ENCODE data around the gene ATP8B3.
"Not testable (repeated sequence)": the region's sequence is repeated elsewhere in the genome, so short reads cannot be mapped to it uniquely, and the experiment has no call there.

The ATP8B3 gene

DNA sequence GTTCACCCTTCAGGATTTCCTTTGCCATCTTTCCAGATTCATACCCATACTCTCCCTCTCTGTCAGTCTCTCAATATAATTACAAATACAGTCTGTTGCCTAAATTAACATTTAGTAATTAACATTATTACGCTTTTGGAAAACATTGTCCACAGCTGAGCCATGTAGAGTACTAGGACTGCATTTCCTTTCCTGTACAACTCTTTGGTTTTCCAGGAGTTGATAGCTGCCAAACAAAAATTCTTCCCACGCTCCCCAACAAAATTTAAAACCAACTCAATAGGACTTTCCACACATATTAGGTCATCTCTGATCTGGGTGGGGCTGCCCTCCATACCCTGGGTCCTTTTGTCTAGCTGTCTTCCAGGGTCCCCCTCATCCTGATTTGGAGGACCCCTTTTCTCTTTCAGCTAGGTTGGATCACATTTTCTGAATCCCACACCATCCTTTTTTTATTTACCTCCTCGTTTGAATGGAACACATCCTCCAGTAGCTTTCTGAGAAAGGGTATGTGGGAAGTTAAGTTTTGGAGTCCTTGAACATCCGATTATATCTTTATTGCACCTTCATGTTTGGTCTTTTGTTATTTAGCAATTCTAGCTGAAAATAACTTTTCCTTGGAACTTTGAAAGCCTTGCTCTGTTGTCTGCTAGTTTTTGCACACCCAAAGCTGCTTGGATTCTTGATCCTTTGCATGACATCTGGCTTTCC is 41.1 kb downstream of the ATP8B3 start:
- DNase-seq (ENCODE audit: low spot score) = no peak

DNA sequence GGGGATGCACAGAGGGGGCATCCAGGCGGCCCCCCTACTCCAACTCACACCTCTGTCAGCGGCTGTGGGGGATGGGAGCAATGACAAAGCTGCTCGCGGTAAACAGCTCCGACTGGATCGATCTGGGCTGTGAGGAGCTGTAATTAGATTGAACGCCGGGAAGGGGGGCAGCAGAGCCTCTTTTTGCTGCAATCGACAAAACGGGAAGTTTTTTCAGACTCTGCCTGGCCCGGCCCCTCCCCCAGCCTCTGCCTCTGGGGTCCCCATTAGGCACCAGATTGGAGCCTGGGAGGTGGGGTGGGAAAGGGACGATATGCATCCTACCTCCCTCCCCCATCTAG is 42.5 kb downstream of the ATP8B3 start:
- no peak for DNase-seq (ENCODE audit: low spot score)

DNA sequence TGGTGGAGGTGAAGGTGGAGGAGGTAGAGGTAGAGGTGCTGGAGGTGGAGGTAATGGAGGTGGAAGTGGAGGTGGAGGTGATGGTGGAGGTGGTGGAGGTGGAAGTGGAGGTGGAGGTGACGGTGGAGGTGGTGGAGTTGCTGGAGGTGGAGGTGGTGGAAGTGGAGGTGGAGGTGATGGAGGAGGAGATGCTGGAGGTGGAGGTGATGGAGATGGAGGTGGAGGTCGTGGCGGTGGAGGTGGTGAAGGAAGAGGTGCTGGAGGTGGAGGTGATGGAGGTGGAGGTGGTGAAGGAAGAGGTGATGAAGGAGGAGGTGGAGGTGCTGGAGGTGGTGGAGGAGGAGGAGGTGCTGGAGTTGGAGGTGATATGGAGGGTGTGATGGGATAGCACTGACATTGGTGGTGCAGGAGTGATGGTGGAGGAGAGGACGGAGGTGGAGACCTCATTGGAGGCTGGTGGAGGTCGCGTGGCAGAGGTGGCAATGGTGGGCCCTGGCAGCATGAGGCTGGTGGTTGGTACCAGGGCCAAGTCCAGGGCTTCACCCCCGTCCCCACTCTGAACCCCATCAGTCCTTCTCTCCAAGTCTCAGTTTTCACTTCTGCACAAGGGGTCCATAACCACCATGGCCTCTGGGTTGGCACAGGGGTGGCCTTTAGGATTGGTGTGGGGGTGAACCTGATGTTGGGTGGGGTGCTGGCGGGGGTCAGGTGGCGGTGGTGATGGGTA is 43.0 kb downstream of the ATP8B3 start:
- DNase-seq (ENCODE audit: low spot score) = no peak

DNA sequence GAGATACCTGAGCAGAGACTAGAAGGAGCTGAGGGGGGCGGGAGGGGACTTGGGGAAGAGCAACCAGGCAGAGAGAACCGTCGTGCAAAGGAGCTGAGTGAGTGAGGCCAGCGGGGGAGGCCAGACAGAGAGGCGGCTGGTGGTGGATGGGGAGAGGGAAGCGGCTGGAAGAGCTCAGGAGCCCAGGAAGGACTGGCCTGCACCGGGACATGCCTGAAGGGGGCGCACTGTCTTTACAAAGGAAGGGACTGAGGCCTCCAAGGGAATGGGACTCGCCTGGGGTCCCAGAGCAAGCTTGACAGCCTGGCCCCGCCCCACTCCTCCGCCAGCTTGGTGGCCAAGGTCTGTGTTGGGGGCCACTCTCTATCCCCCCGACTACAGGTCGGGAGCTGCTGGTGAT is 43.8 kb downstream of the ATP8B3 start:
- no peak for DNase-seq (ENCODE audit: low spot score)

DNA sequence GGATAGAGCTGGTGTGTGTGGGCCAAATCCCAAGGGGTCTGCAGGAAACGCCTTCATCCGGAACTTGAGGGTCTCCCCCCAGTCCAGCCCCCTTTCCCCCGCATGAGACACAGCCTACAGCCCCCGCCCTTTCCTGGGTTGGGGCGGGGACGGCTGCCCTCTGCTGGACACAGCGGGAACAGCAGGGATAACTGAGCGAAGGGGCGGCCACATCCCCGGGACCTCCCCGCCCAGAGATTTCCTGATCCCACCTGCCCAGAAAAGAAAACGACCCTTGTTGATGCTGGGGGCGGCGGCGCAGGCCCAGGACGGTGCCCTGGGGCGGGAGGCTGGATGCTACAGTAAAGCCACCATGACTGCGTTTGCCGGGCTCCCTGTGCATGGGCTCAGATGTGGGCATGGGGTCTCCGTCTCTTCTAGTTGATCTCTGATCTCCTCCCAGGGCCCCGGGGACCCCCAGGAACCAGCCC is 44.6 kb downstream of the ATP8B3 start:
- DNase-seq (ENCODE audit: low spot score) = peak; percentile 91

DNA sequence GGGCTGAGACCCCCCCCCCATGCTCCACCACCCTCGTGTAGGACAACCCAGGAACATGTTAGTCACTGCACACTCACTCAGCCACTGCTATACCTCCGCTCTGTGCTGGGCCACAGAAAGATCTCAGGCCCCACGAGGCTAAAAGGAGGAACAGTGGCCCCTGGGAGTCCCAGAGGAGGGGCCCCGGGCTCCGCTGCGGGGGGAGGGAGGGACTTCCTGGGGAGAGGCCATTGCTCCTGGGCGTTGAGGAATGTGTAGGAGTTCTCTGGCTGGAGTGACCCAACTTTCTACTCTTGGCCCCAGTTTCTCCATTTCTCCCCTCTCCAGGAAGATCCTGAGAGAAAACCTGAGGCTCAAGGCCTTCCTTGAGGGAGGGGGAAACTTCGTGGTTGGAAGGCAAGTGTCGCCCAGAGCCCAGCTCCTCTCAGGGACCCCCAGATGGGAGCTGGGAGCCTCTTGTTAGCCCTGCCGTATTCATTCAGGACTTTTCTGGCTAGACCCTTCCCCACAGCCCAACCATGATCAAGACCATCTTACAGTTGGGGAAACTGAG is 45.2 kb downstream of the ATP8B3 start:
- no peak for DNase-seq (ENCODE audit: low spot score)

DNA sequence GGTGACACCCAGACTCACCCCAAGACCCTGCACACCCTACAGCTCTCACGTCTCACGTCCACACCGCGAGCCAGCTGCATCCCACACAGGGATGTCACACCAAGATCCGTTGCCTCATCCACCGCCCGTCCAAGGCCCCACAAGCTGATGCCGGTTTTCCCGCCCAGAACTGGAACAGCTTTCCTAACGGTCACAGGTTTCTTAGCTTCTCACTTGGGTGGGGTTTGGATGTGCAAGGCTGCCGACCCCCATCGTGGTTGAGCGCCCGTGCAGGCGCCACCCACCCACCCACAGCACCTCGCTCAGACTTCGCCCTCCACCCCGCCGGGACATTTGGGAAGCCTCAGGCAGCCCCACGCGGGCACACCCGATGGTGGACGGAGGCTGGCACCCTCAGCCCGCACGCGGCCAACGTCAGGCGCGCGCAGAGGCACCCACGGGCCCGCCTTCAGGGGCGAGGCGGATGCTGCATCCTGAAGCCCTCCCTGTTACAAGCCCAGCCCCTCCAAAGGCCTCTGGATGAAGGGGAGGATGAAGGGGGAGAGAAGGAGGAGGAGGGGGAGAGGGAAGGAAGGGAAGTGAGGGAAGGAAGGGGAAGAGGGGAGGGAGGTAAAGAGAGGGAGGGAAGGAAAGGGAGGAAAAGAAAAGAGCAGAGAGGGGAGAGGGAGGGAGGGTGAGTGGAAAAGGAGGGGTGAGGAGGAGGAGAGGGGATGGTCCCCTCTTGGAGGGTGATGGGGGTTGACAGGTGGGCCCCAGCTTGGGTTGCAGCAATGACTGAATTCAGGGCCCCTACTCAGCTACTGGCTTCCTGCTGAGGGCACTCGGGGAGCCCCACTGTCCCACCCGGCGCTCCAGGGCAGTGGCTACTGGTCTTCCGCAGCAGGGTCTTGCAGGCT is 45.9 kb downstream of the ATP8B3 start:
- no peak for DNase-seq (ENCODE audit: low spot score)

DNA sequence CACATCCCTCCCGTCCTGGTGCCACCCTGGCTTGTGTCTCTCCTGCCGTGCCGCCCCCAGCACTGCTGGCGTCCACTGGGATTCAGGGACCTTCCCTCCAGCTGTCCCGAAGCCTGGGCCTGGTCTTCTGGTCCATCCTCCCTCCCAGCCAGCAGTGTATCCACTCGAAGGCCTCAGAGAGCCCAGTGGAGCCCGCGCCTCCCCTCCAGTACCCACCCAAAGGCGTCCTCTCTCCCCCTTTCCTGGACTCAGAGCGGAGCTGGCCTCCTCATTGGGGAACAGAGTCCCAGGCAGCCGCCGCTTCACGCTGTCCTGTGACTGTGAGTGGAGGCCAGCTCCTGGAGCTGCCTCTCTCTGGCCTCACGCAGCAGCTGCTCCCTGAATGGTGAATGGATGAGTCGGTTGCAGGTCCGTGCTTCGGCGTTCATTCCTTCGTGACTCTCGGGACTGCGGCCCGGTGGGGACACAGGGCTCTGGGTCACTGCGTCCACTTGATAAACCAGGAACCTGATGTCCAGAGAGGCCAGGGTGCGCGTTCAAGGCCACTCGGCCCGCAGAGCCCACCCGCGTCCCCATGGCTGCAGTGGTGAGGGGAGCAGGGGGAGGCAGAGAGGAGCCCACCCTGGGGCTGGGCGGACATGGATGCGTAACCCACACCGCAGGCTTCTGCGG is 46.7 kb downstream of the ATP8B3 start:
- DNase-seq (ENCODE audit: low spot score) = no peak

DNA sequence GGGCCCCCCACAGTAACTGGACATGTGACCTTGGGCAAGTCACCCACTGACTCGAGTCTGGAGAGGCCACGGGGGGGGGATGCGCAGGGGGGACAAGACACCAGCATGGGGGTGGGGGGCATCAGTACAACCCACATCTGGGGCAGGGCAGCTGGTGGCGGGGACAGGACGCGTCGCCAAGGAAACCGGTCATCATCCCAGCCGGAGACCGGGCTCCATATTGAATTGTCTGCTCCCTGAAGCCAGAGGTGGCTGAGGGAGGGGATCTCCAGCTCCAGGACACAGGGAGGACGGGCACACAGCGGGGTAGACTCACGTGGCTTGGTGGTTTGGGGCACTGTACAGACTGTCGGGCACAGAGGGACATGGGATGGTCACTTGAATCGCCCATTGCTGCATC is 47.3 kb downstream of the ATP8B3 start:
- no peak for DNase-seq (ENCODE audit: low spot score)

DNA sequence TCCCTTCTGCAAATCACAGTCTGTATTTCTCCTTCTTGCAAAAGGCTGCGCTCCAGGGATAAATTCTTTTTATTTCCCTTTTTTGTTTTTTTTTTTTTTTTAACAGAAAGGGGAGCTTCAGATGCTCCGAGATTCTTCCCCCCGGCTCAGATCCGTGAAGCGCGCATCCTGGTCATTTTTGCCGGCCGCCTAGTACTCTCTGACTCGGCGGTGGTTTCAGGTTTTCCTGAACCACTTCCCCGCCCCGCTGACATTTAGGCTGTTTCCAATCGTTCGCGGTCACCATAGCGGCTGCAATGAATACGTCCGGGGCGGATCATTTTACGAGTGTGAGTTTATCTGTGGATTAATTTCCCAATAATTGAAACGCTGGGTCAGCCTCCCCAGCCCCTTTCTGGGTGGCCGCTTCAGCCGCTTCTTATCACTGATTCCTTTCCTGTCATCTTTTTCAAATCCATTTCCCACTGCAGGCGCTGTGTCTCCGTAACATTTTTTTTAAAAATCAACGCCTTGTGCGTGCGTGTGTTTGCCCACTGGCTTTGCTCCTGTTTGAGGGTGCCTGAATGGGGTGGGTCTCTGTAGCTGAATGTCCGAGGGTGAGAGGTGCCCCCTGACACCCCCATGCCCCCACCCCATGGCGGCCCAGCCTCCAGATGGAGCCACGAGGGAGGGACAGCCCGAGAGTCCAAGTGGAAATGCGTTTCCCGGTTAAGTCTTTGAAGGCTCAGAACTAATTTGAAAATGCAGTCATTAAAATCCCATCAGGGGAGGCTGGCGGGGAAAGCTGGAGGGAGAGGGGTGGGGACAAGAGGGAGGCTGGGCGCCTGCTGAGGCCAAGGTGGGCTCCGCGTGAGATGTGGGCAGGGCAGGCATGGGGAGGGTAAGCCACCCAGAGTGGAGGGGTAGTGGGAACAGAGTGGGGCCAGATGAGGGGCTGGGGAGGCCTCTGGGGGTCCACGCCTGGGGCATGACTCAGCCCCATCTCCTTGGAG is 48.1 kb downstream of the ATP8B3 start:
- no peak for DNase-seq (ENCODE audit: low spot score)

DNA sequence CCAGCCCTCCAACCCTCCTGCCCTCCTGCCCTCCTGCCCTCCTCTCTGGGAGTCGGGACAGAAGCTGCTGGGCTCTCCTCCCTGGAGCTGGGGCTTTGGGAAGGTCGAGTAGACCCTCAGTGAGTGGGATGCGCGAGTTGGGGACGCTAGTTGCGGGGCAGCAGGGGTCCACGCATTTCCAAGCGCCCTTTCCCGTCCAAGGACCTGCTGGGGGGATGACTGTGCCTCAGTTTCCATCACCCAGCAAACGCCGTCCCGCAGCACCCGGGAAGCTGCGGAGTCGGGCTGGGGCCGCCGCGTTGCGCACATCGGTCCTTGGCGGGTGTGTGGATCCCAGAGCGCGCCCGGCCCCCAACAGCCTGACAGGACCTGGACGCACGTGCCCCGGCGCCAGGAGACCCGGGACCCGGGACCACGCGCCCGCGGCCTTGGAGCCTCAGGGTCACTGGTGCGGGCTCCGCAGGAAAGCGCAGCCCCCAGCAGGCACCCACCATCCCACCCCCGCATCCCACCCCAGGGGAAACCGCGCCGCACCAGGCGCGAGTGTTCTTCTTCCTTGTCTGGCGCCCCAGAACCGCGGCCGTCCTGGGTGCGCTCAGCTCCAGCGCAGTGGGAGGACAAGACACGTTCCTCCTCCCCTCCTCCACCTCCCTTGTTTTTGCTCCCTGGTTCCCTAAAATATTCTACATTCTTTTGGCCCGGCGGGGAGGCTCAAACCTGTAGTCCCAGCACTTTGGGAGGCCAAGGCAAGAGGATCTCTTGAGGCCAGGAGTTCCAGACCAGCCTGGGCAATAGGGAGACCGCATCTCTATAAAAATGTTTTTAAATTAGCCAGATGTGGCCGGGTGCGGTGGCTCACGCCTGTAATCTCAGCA is 49.6 kb downstream of the ATP8B3 start:
- no peak for DNase-seq (ENCODE audit: low spot score)

DNA sequence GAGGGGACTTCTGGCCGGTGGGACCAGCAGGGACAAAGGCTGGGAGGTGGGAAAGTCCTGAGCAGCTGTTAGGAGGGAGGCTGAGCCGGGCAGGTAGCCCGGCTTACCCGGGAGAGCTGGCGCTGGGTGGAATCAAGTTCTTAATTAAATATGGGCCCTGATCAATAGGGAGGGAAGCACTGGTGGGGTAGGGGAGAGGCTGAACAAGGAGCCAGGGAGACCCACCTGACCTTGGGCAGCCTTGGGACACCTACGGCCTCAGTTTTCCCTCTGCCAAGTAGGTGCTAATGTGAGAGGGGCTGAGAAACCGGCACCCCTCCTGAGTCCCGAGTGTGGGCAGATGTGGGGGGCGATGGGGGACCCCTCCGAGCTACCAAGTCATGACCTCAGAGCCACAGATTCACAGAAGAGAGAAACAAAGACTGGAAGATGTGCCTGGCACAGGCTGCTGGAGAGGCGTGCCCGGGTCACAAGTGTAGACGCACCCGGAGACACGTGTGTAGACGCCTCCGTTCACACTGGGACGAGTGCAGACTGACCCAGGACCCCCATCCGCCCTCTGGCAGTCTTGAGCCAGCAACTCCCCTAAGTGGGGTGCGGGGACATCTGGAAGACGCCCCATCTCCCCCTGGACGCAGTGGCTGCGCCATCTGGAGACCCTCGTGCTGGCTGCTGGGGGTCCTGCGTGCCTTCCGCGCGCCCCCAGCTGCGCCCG is 50.4 kb downstream of the ATP8B3 start:
- DNase-seq (ENCODE audit: low spot score) = no peak

DNA sequence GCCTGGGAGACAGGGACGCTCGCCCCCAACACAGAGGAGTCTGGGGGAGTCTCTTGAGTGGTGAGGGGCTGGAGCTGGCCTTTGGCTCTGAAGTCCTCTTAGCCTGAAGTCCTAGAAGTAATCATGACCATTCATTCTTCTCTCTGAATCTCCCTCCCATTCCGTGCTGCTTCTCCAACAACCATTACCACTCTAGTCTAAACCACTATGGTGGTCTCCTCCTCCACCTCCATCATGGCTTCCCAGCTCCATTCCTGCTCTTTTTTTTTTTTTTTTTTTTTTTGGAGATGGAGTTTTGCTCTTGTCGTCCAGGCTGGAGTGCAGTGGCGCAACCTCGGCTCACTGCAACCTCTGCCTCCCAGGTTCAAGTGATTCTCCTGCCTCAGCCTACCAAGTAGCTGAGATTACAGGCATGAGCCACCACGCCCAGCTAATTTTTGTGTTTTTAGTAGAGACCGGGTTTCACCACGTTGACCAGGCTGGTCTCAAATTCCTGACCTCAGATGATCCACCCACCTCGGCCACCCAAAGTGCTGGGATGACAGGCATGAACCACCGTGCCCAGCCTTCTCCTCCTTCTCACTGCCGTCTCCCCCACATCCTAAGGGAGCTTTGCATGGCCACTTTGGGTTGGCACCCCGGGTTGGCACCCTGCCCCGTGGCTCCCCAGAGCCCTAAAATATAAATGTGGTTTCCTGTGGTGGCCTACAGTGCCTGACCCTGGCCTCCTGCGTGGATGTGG is 51.1 kb downstream of the ATP8B3 start:
- DNase-seq (ENCODE audit: low spot score) = not testable (repeated sequence)

DNA sequence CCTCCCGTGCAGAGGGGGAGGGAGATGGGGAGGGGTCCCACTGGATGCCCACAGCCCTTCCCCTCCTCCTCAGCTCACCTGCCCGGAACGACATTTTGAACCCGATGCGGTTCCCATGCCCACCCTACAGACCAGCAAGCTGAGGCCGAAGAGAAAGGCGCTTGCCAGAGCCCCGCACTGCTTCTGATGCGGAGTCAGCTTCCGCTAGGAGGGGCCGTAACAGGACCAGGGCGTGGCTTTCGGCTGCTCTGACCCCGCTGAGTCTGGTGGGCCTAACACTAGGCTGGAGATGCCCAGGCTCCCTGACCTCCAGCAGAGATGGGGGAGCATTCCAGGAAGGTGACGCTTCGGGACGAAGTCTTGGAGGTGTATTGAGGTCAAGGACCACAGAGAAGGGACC is 52.1 kb downstream of the ATP8B3 start:
- DNase-seq (ENCODE audit: low spot score) = no peak

DNA sequence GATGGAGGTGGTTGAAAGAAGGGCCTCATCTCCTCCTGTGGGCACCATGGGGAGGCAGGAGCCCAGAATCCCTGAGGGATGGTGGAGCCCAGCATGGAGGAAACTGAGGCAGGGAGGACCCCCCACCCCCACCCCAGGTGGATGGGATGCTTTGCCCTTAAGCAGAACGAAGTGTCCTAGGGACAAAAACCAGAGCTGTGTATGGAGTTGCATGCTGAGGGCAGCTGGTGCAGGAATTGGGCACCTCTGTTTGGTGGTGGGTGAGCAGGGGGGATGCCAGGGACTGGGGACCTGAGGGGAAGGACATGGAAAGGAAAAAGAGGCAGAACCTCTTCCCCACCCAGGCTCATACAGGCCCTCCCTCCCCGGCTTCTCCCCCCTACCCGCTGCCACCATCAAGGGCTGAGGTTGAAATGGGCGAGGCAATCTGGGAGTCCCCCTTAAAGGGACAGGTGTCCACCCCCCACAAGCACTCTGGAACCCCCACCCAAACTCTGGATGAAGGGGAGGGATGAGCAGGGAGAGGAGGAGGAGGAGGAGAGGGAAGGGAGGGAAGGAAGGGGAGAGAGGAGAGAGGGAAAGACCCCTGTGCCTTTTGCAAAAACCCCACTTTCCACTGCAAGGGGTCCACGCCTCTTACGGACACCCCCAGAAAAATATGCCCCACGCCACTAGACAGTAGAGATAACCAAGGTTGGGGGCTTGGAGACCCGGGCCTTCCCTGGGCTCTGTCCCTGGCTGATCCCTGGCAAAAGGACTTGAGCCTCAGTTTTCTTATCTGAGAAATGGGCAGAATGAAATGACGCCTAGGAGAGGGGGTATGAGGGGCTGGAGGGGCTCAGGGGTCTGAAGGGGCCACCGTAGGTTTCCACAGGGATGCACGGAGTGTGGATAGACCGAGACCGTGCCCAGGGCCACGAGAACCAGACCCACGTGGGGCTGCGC is 52.8 kb downstream of the ATP8B3 start:
- no peak for DNase-seq (ENCODE audit: low spot score)

DNA sequence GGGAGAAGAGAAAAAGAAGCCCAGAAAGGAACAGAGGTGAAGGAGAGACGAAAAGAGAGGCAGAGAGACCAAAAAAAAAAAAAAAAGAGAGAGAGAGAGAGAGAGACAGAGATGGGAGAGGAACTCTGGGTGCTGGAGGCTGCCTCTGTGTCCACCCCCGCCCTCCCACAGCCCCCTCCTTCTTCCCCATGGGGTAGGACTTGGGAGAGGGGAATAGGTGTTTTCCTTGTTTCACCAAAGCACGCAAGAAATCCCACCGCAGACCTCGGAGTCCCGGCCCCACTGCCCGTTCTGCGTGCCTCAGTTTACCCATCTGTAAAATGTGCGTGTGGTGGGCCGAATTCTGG is 53.9 kb downstream of the ATP8B3 start:
- no peak for DNase-seq (ENCODE audit: low spot score)

All from D341Med (cell line).